ENCODE measurements around the gene ACOX1. TPM values are rescaled to one million over a fixed set of nuclear protein-coding genes. Genes with fewer than 3 reads are reported as not detected.

The ACOX1 gene
- total and polyA plus RNA-seq, 2 donors (not counting 1 experiment from before 2014, with no cell fraction given) = 6.6 to 31.2 TPM

GRCh38 chr17:75970626-75971025, 8.3 kb downstream of the ACOX1 start:
- POLR2A ChIA-PET = interaction anchor here (0.6 kb wide), 1 partner anchor 1471 kb away, joined by 5 read pairs; no protein-coding TSS in a partner anchor
- H3K9me3 Mint-ChIP-seq (ENCODE audit: insufficient read depth) = no peaks in the 10 kb centered on the region

More at GRCh38 chr17:75970626-75971025, 8.3 kb downstream of the ACOX1 start:
- H3K27me3 ChIP-seq (replicated peaks in 1 of 4; ENCODE audit: control extremely low read depth in 1 of 4, control insufficient read depth in 3 of 4, insufficient read depth in 4 of 4, low read length in 3 of 4) = no peaks in the 10 kb centered on the region
- CTCF ChIA-PET = interaction anchor here (0.6 to 1.3 kb wide), 2 partner anchors 9 to 46 kb away, joined by 3 read pairs; no protein-coding TSS in a partner anchor
- no peaks in the 10 kb centered on the region for H4K20me1 ChIP-seq (ENCODE audit: control insufficient read depth, insufficient read depth, low read length, poor library complexity, severe bottlenecking)
- ATAC-seq (ENCODE audit: low read depth) = no peak
- no peak overlapping the region for H2AFZ ChIP-seq (ENCODE audit: insufficient read depth, low read depth, low read length, poor library complexity, severe bottlenecking)
- H3K4me1 Mint-ChIP-seq = peaks cover 17% of the 10 kb centered on the region
- H3K27ac ChIP-seq (ENCODE audit: low read length in 2 of 2) = no peak overlapping the region
- no peak for DNase-seq
- no peak overlapping the region for H3K9ac ChIP-seq (ENCODE audit: low read length)
- H3K4me2 ChIP-seq (replicated peaks; ENCODE audit: low read depth, low read length, poor library complexity, severe bottlenecking) = no peak overlapping the region
- H3K79me2 ChIP-seq (ENCODE audit: control insufficient read depth, insufficient read depth, low read length) = peaks cover 14% of the 10 kb centered on the region
- no peak for TF ChIP-seq CTCF (IDR thresholded peaks at IDR 0.05)
- TF ChIP-seq EZH2 (IDR thresholded peaks at IDR 0.05; ENCODE audit: borderline replicate concordance, insufficient read depth, low read depth, low read length, poor library complexity, severe bottlenecking) = no peak
- H3K27me3 Mint-ChIP-seq = no peaks in the 10 kb centered on the region
- WGBS (ENCODE audit: insufficient coverage) = 100% methylated on average over 5 of the region's 7 CpGs
- H3K9me3 ChIP-seq (ENCODE audit: control extremely low read depth in 1 of 3, control insufficient read depth in 2 of 3, insufficient read depth in 1 of 3, low read length in 2 of 3) = no peaks in the 10 kb centered on the region
- intact Hi-C loops (cut with micrococcal nuclease) = no loop called here
- no peak overlapping the region for H3K27ac Mint-ChIP-seq
- peaks cover 0 to 7% of the 10 kb centered on the region in 2 experiments for H3K36me3 ChIP-seq (replicated peaks in 1 of 2; ENCODE audit: control extremely low read depth in 1 of 2, control insufficient read depth in 1 of 2, extremely low read depth in 1 of 2, insufficient read depth in 2 of 2, low read length in 1 of 2)
- peaks cover 4 to 7% of the 10 kb centered on the region in 2 donors for H3K4me1 ChIP-seq (ENCODE audit: control insufficient read depth in 2 of 2, insufficient read depth in 2 of 2, low read length in 2 of 2)
- H3K4me3 Mint-ChIP-seq = no peak overlapping the region
- no peak overlapping the region for H3K4me3 ChIP-seq (ENCODE audit: control extremely low read depth in 1 of 5, extremely low read depth in 1 of 5, insufficient read depth in 1 of 5, low read depth in 2 of 5, low read length in 4 of 5)
